ENCODE results near the gene DUSP8. TPM values are rescaled to one million over a fixed set of nuclear protein-coding genes. Genes with fewer than 3 reads are reported as not detected.
"Not testable (repeated sequence)": the region's sequence is repeated elsewhere in the genome, so short reads cannot be mapped to it uniquely, and the experiment has no call there.

DUSP8 gene
- total RNA-seq, 1 donor from 2014 or later: 15.3 TPM

- intact Hi-C loops (cut with micrococcal nuclease): no loop called here
- Histone ChIP-seq H3K36me3 (no peaks in the 10 kb centered on the region), H3K4me3 (no peak overlapping the region), H3K9me3 (replicated peaks) (no peaks in the 10 kb centered on the region), H3K4me1 (peaks cover 7% of the 10 kb centered on the region), H3K27ac (replicated peaks) (no peak overlapping the region), H3K27me3 (ENCODE audit: low read depth) (no peaks in the 10 kb centered on the region)
- no peak for TF ChIP-seq CTCF (IDR thresholded peaks at IDR 0.05; ENCODE audit: borderline replicate concordance)
- DNase-seq: no peak
Observed at GRCh38 chr11:1586699-1587098, 14.6 kb upstream of the DUSP8 start.

- DNase-seq; H3K36me3 ChIP-seq; H3K4me3 ChIP-seq; H3K4me1 ChIP-seq; H3K27me3 ChIP-seq (ENCODE audit: low read depth); intact Hi-C loops (cut with micrococcal nuclease); H3K27ac ChIP-seq (replicated peaks); H3K9me3 ChIP-seq (replicated peaks): not testable (repeated sequence)
Observed at GRCh38 chr11:1584661-1585370, 12.7 kb upstream of the DUSP8 start, which contains the start of gene KRTAP5-1. KRTAP5-1 (minus strand) TSS chr11:1585283; CDS start chr11:1585249, 34 bp downstream.

GRCh38 chr11:1582909-1583308 lies 10.8 kb upstream of the DUSP8 start:
- intact Hi-C loops (cut with micrococcal nuclease); H3K9me3 ChIP-seq (replicated peaks); H3K4me3 ChIP-seq; H3K36me3 ChIP-seq; H3K27me3 ChIP-seq (ENCODE audit: low read depth); H3K4me1 ChIP-seq; DNase-seq; H3K27ac ChIP-seq (replicated peaks): not testable (repeated sequence)

GRCh38 chr11:1581976-1582375 lies 9.9 kb upstream of the DUSP8 start:
- no peak for TF ChIP-seq CTCF (IDR thresholded peaks at IDR 0.05; ENCODE audit: borderline replicate concordance)
- H3K27me3 ChIP-seq (ENCODE audit: low read depth): no peaks in the 10 kb centered on the region
- no peaks in the 10 kb centered on the region for H3K4me1 ChIP-seq
- DNase-seq: no peak
- H3K4me3 ChIP-seq: no peak overlapping the region
- no peaks in the 10 kb centered on the region for H3K36me3 ChIP-seq
- H3K9me3 ChIP-seq (replicated peaks): peaks cover 9% of the 10 kb centered on the region
- no peak overlapping the region for H3K27ac ChIP-seq (replicated peaks)
- intact Hi-C loops (cut with micrococcal nuclease): no loop called here

- DNase-seq: no peak
- H3K9me3 ChIP-seq (replicated peaks): peaks cover 9% of the 10 kb centered on the region
- no peaks in the 10 kb centered on the region for H3K36me3 ChIP-seq
- no peaks in the 10 kb centered on the region for H3K27me3 ChIP-seq (ENCODE audit: low read depth)
- H3K4me3 ChIP-seq: no peak overlapping the region
- no peak overlapping the region for H3K27ac ChIP-seq (replicated peaks)
- intact Hi-C loops (cut with micrococcal nuclease): no loop called here
- no peak for TF ChIP-seq CTCF (IDR thresholded peaks at IDR 0.05; ENCODE audit: borderline replicate concordance)
- H3K4me1 ChIP-seq: peaks cover 24% of the 10 kb centered on the region
Observed at GRCh38 chr11:1576825-1577224, 4.8 kb upstream of the DUSP8 start.

GRCh38 chr11:1575756-1576155 lies 3.7 kb upstream of the DUSP8 start:
- intact Hi-C loops (cut with micrococcal nuclease): not testable (repeated sequence)

GRCh38 chr11:1574933-1575242 lies 2.8 kb upstream of the DUSP8 start:
- Histone ChIP-seq H3K4me3 (peak overlapping the region; percentile 79), H3K27me3 (ENCODE audit: low read depth) (no peaks in the 10 kb centered on the region), H3K4me1 (peaks cover 40% of the 10 kb centered on the region), H3K36me3 (no peaks in the 10 kb centered on the region), H3K27ac (replicated peaks) (peak overlapping the region; percentile 83), H3K9me3 (replicated peaks) (peaks cover 9% of the 10 kb centered on the region)
- peak; percentile 5 for TF ChIP-seq CTCF (IDR thresholded peaks at IDR 0.05; ENCODE audit: borderline replicate concordance)
- no peak for DNase-seq
- intact Hi-C loops (cut with micrococcal nuclease): no loop called here

More at GRCh38 chr11:1575756-1576155, 3.7 kb upstream of the DUSP8 start:
- not testable (repeated sequence) for H3K36me3 ChIP-seq; DNase-seq; H3K9me3 ChIP-seq (replicated peaks); H3K4me3 ChIP-seq; H3K27me3 ChIP-seq (ENCODE audit: low read depth); H3K27ac ChIP-seq (replicated peaks)
- H3K4me1 ChIP-seq: peaks cover 32% of the 10 kb centered on the region

Data from left ventricle myocardium inferior (tissue), 1 donor.